Measurements from ENCODE around the gene OPN5. TPM values are rescaled to one million over a fixed set of nuclear protein-coding genes. Genes with fewer than 3 reads are reported as not detected.

The OPN5 gene
- total and polyA plus RNA-seq, 2 experiments from 2014 or later = not detected

- H3K4me3 Mint-ChIP-seq = no peak overlapping the region
- no peaks in the 10 kb centered on the region for H4K20me1 ChIP-seq (replicated peaks; ENCODE audit: insufficient read depth)
- H3K79me2 ChIP-seq (replicated peaks; ENCODE audit: insufficient read depth) = no peaks in the 10 kb centered on the region
- H3K36me3 ChIP-seq (ENCODE audit: insufficient read depth) = no peaks in the 10 kb centered on the region
- H3F3A ChIP-seq (replicated peaks; ENCODE audit: low read depth) = no peaks in the 10 kb centered on the region
- H3K9me3 Mint-ChIP-seq = no peaks in the 10 kb centered on the region
- ATAC-seq (no peak), DNase-seq (ENCODE audit: low spot score) (no peak)
- H3K27me3 ChIP-seq (ENCODE audit: insufficient read depth) = no peaks in the 10 kb centered on the region
- no peaks in the 10 kb centered on the region for H3K27me3 Mint-ChIP-seq (ENCODE audit: insufficient read depth, low read depth, poor library complexity)
- no peak overlapping the region for H2AFZ ChIP-seq
- H3K27ac Mint-ChIP-seq = no peak overlapping the region
- H3K27ac ChIP-seq (ENCODE audit: low read depth) = no peak overlapping the region
- H3K4me3 ChIP-seq = no peak overlapping the region
- no peaks in the 10 kb centered on the region for H3K36me3 Mint-ChIP-seq (ENCODE audit: low read depth)
- H3K4me1 ChIP-seq (ENCODE audit: insufficient read depth) = no peaks in the 10 kb centered on the region
- TF ChIP-seq STAT1 (IDR thresholded peaks at IDR 0.05; ENCODE audit: unreplicated experiment) = no peak
- no peak for TF ChIP-seq ZNF462 (CRISPR knock-in tag; IDR thresholded peaks at IDR 0.05)
- no peak for TF ChIP-seq REST (IDR thresholded peaks at IDR 0.05; ENCODE audit: unreplicated experiment)
- TF ChIP-seq ETS1 (IDR thresholded peaks at IDR 0.05) = no peak
- no peak for TF ChIP-seq POLR2AphosphoS5 (IDR thresholded peaks at IDR 0.05; ENCODE audit: low read depth)
- TF ChIP-seq ZNF114 (CRISPR knock-in tag; IDR thresholded peaks at IDR 0.05) = no peak
- no peak for TF ChIP-seq ZNF331 (CRISPR knock-in tag; IDR thresholded peaks at IDR 0.05; ENCODE audit: low read depth)
- no peak for TF ChIP-seq NANOG (IDR thresholded peaks at IDR 0.05; ENCODE audit: borderline replicate concordance)
- no peak for TF ChIP-seq EZH2phosphoT487 (IDR thresholded peaks at IDR 0.05; ENCODE audit: unreplicated experiment)
- TF ChIP-seq EZH2 (IDR thresholded peaks at IDR 0.05; ENCODE audit: low read depth, unreplicated experiment) = no peak
- TF ChIP-seq JUNB (IDR thresholded peaks at IDR 0.05; ENCODE audit: unreplicated experiment) = no peak
- no peak for TF ChIP-seq CREB1 (CRISPR knock-in tag; IDR thresholded peaks at IDR 0.05; ENCODE audit: low read depth)
- no peak for TF ChIP-seq CTCF (conservative IDR thresholded peaks at IDR 0.05; ENCODE audit: low read depth in 2 of 2)
- H3K4me1 Mint-ChIP-seq = no peaks in the 10 kb centered on the region
- no peak overlapping the region for H3K4me2 ChIP-seq
- H3K9me2 ChIP-seq (ENCODE audit: insufficient read depth) = no peaks in the 10 kb centered on the region
Measured at GRCh38 chr6:47865206-47865605, 83.4 kb downstream of the OPN5 start.

All from GM23338 (cell line).